Measurements from ENCODE around the gene TLX1.
"Not testable (repeated sequence)": the region's sequence is repeated elsewhere in the genome, so short reads cannot be mapped to it uniquely, and the experiment has no call there.

TLX1 gene

GRCh38 chr10:101152316-101152715 lies 21.2 kb downstream of the TLX1 start:
- peaks cover under 1% of the 10 kb centered on the region for H3K27me3 ChIP-seq (replicated peaks; ENCODE audit: control insufficient read depth, insufficient read depth, low read length)
- no peak overlapping the region for H3K4me3 ChIP-seq (replicated peaks; ENCODE audit: low read depth, low read length)
- H3K36me3 ChIP-seq (ENCODE audit: control insufficient read depth, insufficient read depth, low read length) = no peaks in the 10 kb centered on the region
- no peak for DNase-seq (ENCODE audit: extremely low read depth, insufficient read length)
- TF ChIP-seq CTCF (IDR thresholded peaks at IDR 0.05; ENCODE audit: insufficient read depth, low read length, poor library complexity, severe bottlenecking) = no peak

- H3K36me3 ChIP-seq (ENCODE audit: control insufficient read depth, insufficient read depth, low read length); H3K4me3 ChIP-seq (replicated peaks; ENCODE audit: low read depth, low read length); H3K27me3 ChIP-seq (replicated peaks; ENCODE audit: control insufficient read depth, insufficient read depth, low read length); DNase-seq (ENCODE audit: extremely low read depth, insufficient read length): not testable (repeated sequence)
These were observed 23.4 kb downstream of the TLX1 start for GRCh38 chr10:101154506-101154905.

GRCh38 chr10:101155896-101156295 lies 24.8 kb downstream of the TLX1 start:
- TF ChIP-seq CTCF (IDR thresholded peaks at IDR 0.05; ENCODE audit: insufficient read depth, low read length, poor library complexity, severe bottlenecking) = no peak
- Histone ChIP-seq H3K36me3 (ENCODE audit: control insufficient read depth, insufficient read depth, low read length) (no peaks in the 10 kb centered on the region), H3K27me3 (replicated peaks; ENCODE audit: control insufficient read depth, insufficient read depth, low read length) (no peaks in the 10 kb centered on the region; the same call in none of the 2 replicates), H3K4me3 (replicated peaks; ENCODE audit: low read depth, low read length) (no peak overlapping the region)
- no peak for DNase-seq (ENCODE audit: extremely low read depth, insufficient read length)

GRCh38 chr10:101157756-101158458 lies 26.8 kb downstream of the TLX1 start:
- Histone ChIP-seq H3K27me3 (replicated peaks; ENCODE audit: control insufficient read depth, insufficient read depth, low read length) (peaks cover 2% of the 10 kb centered on the region), H3K36me3 (ENCODE audit: control insufficient read depth, insufficient read depth, low read length) (no peaks in the 10 kb centered on the region), H3K4me3 (replicated peaks; ENCODE audit: low read depth, low read length) (no peak overlapping the region)
- TF ChIP-seq CTCF (IDR thresholded peaks at IDR 0.05; ENCODE audit: insufficient read depth, low read length, poor library complexity, severe bottlenecking) = no peak
- no peak for DNase-seq (ENCODE audit: extremely low read depth, insufficient read length)

- no peak for DNase-seq (ENCODE audit: extremely low read depth, insufficient read length)
- no peak for TF ChIP-seq CTCF (IDR thresholded peaks at IDR 0.05; ENCODE audit: insufficient read depth, low read length, poor library complexity, severe bottlenecking)
- peaks cover 2% of the 10 kb centered on the region for H3K27me3 ChIP-seq (replicated peaks; ENCODE audit: control insufficient read depth, insufficient read depth, low read length)
- H3K36me3 ChIP-seq (ENCODE audit: control insufficient read depth, insufficient read depth, low read length) = no peaks in the 10 kb centered on the region
- no peak overlapping the region for H3K4me3 ChIP-seq (replicated peaks; ENCODE audit: low read depth, low read length)
These were observed 27.5 kb downstream of the TLX1 start for GRCh38 chr10:101158459-101159058.

- Histone ChIP-seq H3K4me3 (replicated peaks; ENCODE audit: low read depth, low read length) (no peak overlapping the region), H3K36me3 (ENCODE audit: control insufficient read depth, insufficient read depth, low read length) (no peaks in the 10 kb centered on the region), H3K27me3 (replicated peaks; ENCODE audit: control insufficient read depth, insufficient read depth, low read length) (peaks cover 2% of the 10 kb centered on the region)
- peak; percentile 94 for TF ChIP-seq CTCF (IDR thresholded peaks at IDR 0.05; ENCODE audit: insufficient read depth, low read length, poor library complexity, severe bottlenecking)
- no peak for DNase-seq (ENCODE audit: extremely low read depth, insufficient read length)
These were observed 30.6 kb downstream of the TLX1 start for GRCh38 chr10:101161494-101162299.

Data from GM06990 (cell line).